HL-60 (cell line): ENCODE results near the gene MARCHF10.
A peak's percentile ranks its signal among the peaks of the same experiment; 100 is the strongest.

Experiments used
- DNase-seq, 2 experiments: peaks; one replicate each; pipeline ENCODE4 v3.0.0-alpha.2; 2010 to 2020; ENCODE audit warnings: low read depth in 1 of 2, low spot score in 1 of 2
- H3K27ac ChIP-seq: fragments of 250-450 bp; sonication (Bioruptor Pico); replicated peaks from 2 replicates; pipeline ENCODE4 v1.5.1; 2020; ENCODE audit warnings: mild to moderate bottlenecking, moderate library complexity
- H3K27me3 ChIP-seq: fragments of 250-450 bp; sonication (Bioruptor Pico); 2 replicates; pipeline ENCODE4 v1.5.1; 2021; ENCODE audit warnings: mild to moderate bottlenecking, moderate library complexity; ENCODE audit not compliant: insufficient read depth, poor library complexity, severe bottlenecking
- H3K4me3 ChIP-seq: replicated peaks from 2 replicates; pipeline ENCODE4 v1.5.1; 2011; ENCODE audit warnings: mild to moderate bottlenecking, control low read depth, low read length; ENCODE audit not compliant: insufficient read depth
- GABPA ChIP-seq: IDR thresholded peaks from 2 replicates; pipeline ENCODE4 v1.6.1; 2012; ENCODE audit warnings: low read depth
- POLR2AphosphoS5 ChIP-seq: IDR thresholded peaks from 2 replicates; pipeline ENCODE4 v1.6.1; 2012; ENCODE audit warnings: low read depth
- SPI1 ChIP-seq: IDR thresholded peaks from 2 replicates; pipeline ENCODE4 v1.6.1; 2012; ENCODE audit warnings: low read depth, mild to moderate bottlenecking, borderline replicate concordance
- TF ChIP-seq, protein P1 (sequence below): IDR thresholded peaks from 2 replicates; pipeline ENCODE4 v1.6.1; 2012; ENCODE audit warnings: low read depth; ENCODE audit not compliant: insufficient replicate concordance
- TF ChIP-seq, protein P2 (sequence below): IDR thresholded peaks from one replicate; pipeline ENCODE4 v1.5.1; 2011; ENCODE audit warnings: low read length, control low read depth, inconsistent platforms; ENCODE audit not compliant: insufficient read depth

MARCHF10 gene

DNA sequence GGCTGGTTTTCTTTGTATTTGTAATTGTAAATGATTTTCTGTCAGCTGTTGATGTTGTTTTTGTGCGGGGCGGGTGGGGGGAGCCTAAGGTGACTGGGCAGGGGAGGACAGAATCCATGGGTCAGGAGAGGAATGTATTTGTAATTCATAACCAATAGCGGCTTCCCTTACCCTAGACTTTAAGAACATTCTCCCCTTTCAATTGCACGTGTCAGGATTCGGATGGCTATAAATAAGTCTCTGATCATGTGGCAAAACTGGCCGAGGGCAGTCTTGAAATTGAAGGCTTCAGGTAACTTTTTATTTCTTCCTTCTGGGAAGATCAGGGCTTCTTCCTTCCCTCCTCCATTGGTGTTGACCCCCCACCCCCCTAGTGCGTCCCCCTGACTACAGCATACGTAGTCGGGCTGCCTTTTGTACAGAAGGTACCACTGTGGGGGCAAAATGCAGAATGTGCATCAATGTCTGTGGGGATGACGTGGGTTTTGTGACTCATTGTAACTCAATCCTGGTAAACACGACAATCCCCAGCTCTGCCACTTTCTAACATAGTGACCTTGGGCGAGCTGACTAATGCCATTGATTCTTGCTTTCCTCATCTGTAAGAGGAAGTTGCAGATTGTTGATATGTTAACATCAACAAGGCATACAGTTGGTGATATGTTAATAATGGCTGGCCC lies 16.2 kb downstream of the MARCHF10 start:
- Histone ChIP-seq H3K4me3 (no peak overlapping the region), H3K27me3 (no peaks in the 10 kb centered on the region), H3K27ac (no peak overlapping the region)
- no peak for TF ChIP-seq GABPA
- no peak for TF ChIP-seq SPI1
- no peak for TF ChIP-seq POLR2AphosphoS5
- TF ChIP-seq, protein P1, sequence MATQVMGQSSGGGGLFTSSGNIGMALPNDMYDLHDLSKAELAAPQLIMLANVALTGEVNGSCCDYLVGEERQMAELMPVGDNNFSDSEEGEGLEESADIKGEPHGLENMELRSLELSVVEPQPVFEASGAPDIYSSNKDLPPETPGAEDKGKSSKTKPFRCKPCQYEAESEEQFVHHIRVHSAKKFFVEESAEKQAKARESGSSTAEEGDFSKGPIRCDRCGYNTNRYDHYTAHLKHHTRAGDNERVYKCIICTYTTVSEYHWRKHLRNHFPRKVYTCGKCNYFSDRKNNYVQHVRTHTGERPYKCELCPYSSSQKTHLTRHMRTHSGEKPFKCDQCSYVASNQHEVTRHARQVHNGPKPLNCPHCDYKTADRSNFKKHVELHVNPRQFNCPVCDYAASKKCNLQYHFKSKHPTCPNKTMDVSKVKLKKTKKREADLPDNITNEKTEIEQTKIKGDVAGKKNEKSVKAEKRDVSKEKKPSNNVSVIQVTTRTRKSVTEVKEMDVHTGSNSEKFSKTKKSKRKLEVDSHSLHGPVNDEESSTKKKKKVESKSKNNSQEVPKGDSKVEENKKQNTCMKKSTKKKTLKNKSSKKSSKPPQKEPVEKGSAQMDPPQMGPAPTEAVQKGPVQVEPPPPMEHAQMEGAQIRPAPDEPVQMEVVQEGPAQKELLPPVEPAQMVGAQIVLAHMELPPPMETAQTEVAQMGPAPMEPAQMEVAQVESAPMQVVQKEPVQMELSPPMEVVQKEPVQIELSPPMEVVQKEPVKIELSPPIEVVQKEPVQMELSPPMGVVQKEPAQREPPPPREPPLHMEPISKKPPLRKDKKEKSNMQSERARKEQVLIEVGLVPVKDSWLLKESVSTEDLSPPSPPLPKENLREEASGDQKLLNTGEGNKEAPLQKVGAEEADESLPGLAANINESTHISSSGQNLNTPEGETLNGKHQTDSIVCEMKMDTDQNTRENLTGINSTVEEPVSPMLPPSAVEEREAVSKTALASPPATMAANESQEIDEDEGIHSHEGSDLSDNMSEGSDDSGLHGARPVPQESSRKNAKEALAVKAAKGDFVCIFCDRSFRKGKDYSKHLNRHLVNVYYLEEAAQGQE, result no peak
- TF ChIP-seq, protein P2, sequence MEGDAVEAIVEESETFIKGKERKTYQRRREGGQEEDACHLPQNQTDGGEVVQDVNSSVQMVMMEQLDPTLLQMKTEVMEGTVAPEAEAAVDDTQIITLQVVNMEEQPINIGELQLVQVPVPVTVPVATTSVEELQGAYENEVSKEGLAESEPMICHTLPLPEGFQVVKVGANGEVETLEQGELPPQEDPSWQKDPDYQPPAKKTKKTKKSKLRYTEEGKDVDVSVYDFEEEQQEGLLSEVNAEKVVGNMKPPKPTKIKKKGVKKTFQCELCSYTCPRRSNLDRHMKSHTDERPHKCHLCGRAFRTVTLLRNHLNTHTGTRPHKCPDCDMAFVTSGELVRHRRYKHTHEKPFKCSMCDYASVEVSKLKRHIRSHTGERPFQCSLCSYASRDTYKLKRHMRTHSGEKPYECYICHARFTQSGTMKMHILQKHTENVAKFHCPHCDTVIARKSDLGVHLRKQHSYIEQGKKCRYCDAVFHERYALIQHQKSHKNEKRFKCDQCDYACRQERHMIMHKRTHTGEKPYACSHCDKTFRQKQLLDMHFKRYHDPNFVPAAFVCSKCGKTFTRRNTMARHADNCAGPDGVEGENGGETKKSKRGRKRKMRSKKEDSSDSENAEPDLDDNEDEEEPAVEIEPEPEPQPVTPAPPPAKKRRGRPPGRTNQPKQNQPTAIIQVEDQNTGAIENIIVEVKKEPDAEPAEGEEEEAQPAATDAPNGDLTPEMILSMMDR, result no peak
- no peak for DNase-seq

DNA sequence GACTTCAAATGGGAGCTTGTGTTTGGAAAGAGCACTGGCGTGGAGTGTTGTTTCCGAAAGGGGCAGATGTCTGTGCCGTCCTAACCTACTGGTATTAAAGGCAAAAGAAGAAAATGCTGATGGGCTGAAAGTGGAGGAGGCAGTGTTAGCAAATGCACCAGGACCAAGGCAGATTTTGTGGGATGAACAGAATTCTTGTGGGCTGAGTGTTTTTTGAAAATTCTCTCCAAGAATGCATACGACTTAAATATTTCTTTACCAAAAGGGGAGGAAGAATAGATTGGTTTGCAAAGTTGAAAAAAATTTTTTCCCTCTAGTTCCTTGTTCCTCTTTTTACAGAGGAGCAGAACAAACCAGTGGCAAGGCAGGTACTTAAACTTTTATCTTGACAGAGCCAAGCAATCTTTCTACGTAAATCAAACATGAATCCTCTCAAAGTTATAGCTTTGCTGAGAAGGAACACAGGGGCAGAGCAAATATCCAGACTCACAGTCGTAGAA lies 16.8 kb downstream of the MARCHF10 start:
- Histone ChIP-seq H3K27me3 (no peaks in the 10 kb centered on the region), H3K27ac (no peak overlapping the region), H3K4me3 (no peak overlapping the region)
- TF ChIP-seq SPI1, result peak; percentile 51; the same call in 1 of the 2 replicates
- TF ChIP-seq, protein P2, result no peak
- DNase-seq, result no peak

DNA sequence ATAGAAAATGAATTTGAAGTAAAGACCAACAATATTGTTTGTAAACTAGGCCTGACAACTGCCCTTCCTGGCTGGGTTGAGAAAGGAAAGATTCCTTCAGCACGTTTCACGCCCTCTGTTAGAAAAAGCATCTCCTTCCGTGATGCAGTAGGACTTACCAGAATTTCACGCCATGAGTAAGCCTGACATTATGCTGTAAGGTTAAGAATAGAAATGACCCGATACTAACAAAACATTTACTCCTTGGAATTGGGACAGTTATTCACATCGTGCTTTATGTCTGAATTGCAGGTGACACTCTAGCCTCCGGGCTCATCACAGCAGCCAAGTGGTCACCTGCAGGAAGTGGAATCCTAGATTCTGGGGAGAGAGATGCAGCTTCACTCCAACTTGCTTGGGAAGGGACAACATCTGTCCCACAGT lies 17.5 kb downstream of the MARCHF10 start:
- Histone ChIP-seq H3K4me3 (no peak overlapping the region), H3K27me3 (no peaks in the 10 kb centered on the region), H3K27ac (no peak overlapping the region)
- TF ChIP-seq, protein P1, result no peak
- TF ChIP-seq POLR2AphosphoS5 (no peak), GABPA (no peak), SPI1 (no peak)
- TF ChIP-seq, protein P2, result no peak
- DNase-seq, result no peak
